ENCODE measurements around the gene ETV7.

Gene ETV7

GRCh38 chr6:36333171-36333895 is 54.1 kb downstream of the ETV7 start:
- Histone ChIP-seq H3K79me2 (ENCODE audit: insufficient read depth, low read length) (no peaks in the 10 kb centered on the region), H2AFZ (ENCODE audit: low read depth, low read length) (no peak overlapping the region), H3K9me3 (ENCODE audit: insufficient read depth, low read length, severe bottlenecking) (no peaks in the 10 kb centered on the region), H3K27me3 (ENCODE audit: insufficient read depth, low read length, poor library complexity) (peaks cover 7% of the 10 kb centered on the region), H3K27ac (ENCODE audit: low read length) (no peak overlapping the region), H3K9ac (ENCODE audit: low read depth, low read length) (no peak overlapping the region), H3K4me3 (ENCODE audit: low read depth in 1 of 2, low read length in 2 of 2) (no peak overlapping the region), H3K4me2 (ENCODE audit: insufficient read depth, low read length) (no peak overlapping the region), H3K4me1 (ENCODE audit: insufficient read depth, low read length) (no peaks in the 10 kb centered on the region), H3K36me3 (ENCODE audit: insufficient read depth, low read length) (no peaks in the 10 kb centered on the region), H4K20me1 (ENCODE audit: insufficient read depth, low read length) (no peaks in the 10 kb centered on the region)
- ATAC-seq (ENCODE audit: insufficient read depth, low read depth) = no peak
- no peak for TF ChIP-seq EZH2 (IDR thresholded peaks at IDR 0.05; ENCODE audit: borderline replicate concordance, low read depth, low read length, severe bottlenecking)
- TF ChIP-seq, protein P1, sequence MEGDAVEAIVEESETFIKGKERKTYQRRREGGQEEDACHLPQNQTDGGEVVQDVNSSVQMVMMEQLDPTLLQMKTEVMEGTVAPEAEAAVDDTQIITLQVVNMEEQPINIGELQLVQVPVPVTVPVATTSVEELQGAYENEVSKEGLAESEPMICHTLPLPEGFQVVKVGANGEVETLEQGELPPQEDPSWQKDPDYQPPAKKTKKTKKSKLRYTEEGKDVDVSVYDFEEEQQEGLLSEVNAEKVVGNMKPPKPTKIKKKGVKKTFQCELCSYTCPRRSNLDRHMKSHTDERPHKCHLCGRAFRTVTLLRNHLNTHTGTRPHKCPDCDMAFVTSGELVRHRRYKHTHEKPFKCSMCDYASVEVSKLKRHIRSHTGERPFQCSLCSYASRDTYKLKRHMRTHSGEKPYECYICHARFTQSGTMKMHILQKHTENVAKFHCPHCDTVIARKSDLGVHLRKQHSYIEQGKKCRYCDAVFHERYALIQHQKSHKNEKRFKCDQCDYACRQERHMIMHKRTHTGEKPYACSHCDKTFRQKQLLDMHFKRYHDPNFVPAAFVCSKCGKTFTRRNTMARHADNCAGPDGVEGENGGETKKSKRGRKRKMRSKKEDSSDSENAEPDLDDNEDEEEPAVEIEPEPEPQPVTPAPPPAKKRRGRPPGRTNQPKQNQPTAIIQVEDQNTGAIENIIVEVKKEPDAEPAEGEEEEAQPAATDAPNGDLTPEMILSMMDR (IDR thresholded peaks at IDR 0.05; ENCODE audit: borderline replicate concordance, extremely low read depth, low read length, poor library complexity, severe bottlenecking) = no peak
- no peak for DNase-seq

- no peaks in the 10 kb centered on the region for H3K9me3 ChIP-seq (ENCODE audit: insufficient read depth, low read length, severe bottlenecking)
- no peaks in the 10 kb centered on the region for H3K36me3 ChIP-seq (ENCODE audit: insufficient read depth, low read length)
- H4K20me1 ChIP-seq (ENCODE audit: insufficient read depth, low read length) = 0 out of 2 replicates have a peak, but pooled peaks cover 4% of the 10 kb centered on the region
- no peaks in the 10 kb centered on the region for H3K79me2 ChIP-seq (ENCODE audit: insufficient read depth, low read length)
- no peak overlapping the region for H2AFZ ChIP-seq (ENCODE audit: low read depth, low read length)
- H3K9ac ChIP-seq (ENCODE audit: low read depth, low read length) = no peak overlapping the region
- H3K27me3 ChIP-seq (ENCODE audit: insufficient read depth, low read length, poor library complexity) = peaks cover 16% of the 10 kb centered on the region
- no peak overlapping the region for H3K4me3 ChIP-seq (ENCODE audit: low read depth in 1 of 2, low read length in 2 of 2)
- no peak overlapping the region for H3K4me2 ChIP-seq (ENCODE audit: insufficient read depth, low read length)
- ATAC-seq (ENCODE audit: insufficient read depth, low read depth) = no peak
- no peak for DNase-seq
- no peak overlapping the region for H3K27ac ChIP-seq (ENCODE audit: low read length)
- H3K4me1 ChIP-seq (ENCODE audit: insufficient read depth, low read length) = no peaks in the 10 kb centered on the region
- TF ChIP-seq, protein P1 (IDR thresholded peaks at IDR 0.05; ENCODE audit: borderline replicate concordance, extremely low read depth, low read length, poor library complexity, severe bottlenecking) = no peak
- no peak for TF ChIP-seq EZH2 (IDR thresholded peaks at IDR 0.05; ENCODE audit: borderline replicate concordance, low read depth, low read length, severe bottlenecking)
Measured at GRCh38 chr6:36331381-36331780, 56.1 kb downstream of the ETV7 start.

GRCh38 chr6:36330366-36330765 is 57.1 kb downstream of the ETV7 start:
- no peaks in the 10 kb centered on the region for H3K4me1 ChIP-seq (ENCODE audit: insufficient read depth, low read length)
- no peak overlapping the region for H3K27ac ChIP-seq (ENCODE audit: low read length)
- no peak overlapping the region for H2AFZ ChIP-seq (ENCODE audit: low read depth, low read length)
- H3K9ac ChIP-seq (ENCODE audit: low read depth, low read length) = no peak overlapping the region
- DNase-seq (no peak), ATAC-seq (ENCODE audit: insufficient read depth, low read depth) (no peak)
- H3K4me3 ChIP-seq (ENCODE audit: low read depth in 1 of 2, low read length in 2 of 2) = no peak overlapping the region
- no peaks in the 10 kb centered on the region for H3K79me2 ChIP-seq (ENCODE audit: insufficient read depth, low read length)
- TF ChIP-seq EZH2 (IDR thresholded peaks at IDR 0.05; ENCODE audit: borderline replicate concordance, low read depth, low read length, severe bottlenecking) = no peak
- H3K4me2 ChIP-seq (ENCODE audit: insufficient read depth, low read length) = no peak overlapping the region
- H3K27me3 ChIP-seq (ENCODE audit: insufficient read depth, low read length, poor library complexity) = peaks cover 16% of the 10 kb centered on the region
- no peaks in the 10 kb centered on the region for H3K36me3 ChIP-seq (ENCODE audit: insufficient read depth, low read length)
- 0 out of 2 replicates have a peak, but pooled peaks cover 4% of the 10 kb centered on the region for H4K20me1 ChIP-seq (ENCODE audit: insufficient read depth, low read length)
- H3K9me3 ChIP-seq (ENCODE audit: insufficient read depth, low read length, severe bottlenecking) = no peaks in the 10 kb centered on the region

- Histone ChIP-seq H3K9ac (ENCODE audit: low read depth, low read length) (no peak overlapping the region), H3K79me2 (ENCODE audit: insufficient read depth, low read length) (no peaks in the 10 kb centered on the region), H2AFZ (ENCODE audit: low read depth, low read length) (no peak overlapping the region), H3K27me3 (ENCODE audit: insufficient read depth, low read length, poor library complexity) (peaks cover 16% of the 10 kb centered on the region), H3K4me1 (ENCODE audit: insufficient read depth, low read length) (no peaks in the 10 kb centered on the region), H3K4me2 (ENCODE audit: insufficient read depth, low read length) (no peak overlapping the region), H3K36me3 (ENCODE audit: insufficient read depth, low read length) (no peaks in the 10 kb centered on the region), H3K9me3 (ENCODE audit: insufficient read depth, low read length, severe bottlenecking) (no peaks in the 10 kb centered on the region), H3K4me3 (ENCODE audit: low read depth in 1 of 2, low read length in 2 of 2) (no peak overlapping the region), H3K27ac (ENCODE audit: low read length) (no peak overlapping the region), H4K20me1 (ENCODE audit: insufficient read depth, low read length) (0 out of 2 replicates have a peak, but pooled peaks cover 4% of the 10 kb centered on the region)
- no peak for DNase-seq
- ATAC-seq (ENCODE audit: insufficient read depth, low read depth) = no peak
- TF ChIP-seq EZH2 (IDR thresholded peaks at IDR 0.05; ENCODE audit: borderline replicate concordance, low read depth, low read length, severe bottlenecking) = no peak
- TF ChIP-seq, protein P1 (IDR thresholded peaks at IDR 0.05; ENCODE audit: borderline replicate concordance, extremely low read depth, low read length, poor library complexity, severe bottlenecking) = no peak
Measured at GRCh38 chr6:36329798-36330291, 57.6 kb downstream of the ETV7 start.

Measured in DND-41 (cell line).